Erythroblast (primary cell): Measurements from ENCODE around the gene TLR8.
"Not testable (repeated sequence)": the region's sequence is repeated elsewhere in the genome, so short reads cannot be mapped to it uniquely, and the experiment has no call there.

Experiments
- DNase-seq, 2 experiments: peaks; one replicate each; lab custom pipeline; 2025; lab: John Stamatoyannopoulos, UW
- GATA1 ChIP-seq: IDR thresholded peaks from 2 replicates; pipeline ENCODE4 v1.6.1; 2011; ENCODE audit warnings: low read depth, mild to moderate bottlenecking, control low read depth, low read length, moderate library complexity
- POLR2A ChIP-seq: IDR thresholded peaks from 2 replicates; pipeline ENCODE4 v1.6.1; 2011; ENCODE audit warnings: mild to moderate bottlenecking, low read length

The TLR8 gene

DNA sequence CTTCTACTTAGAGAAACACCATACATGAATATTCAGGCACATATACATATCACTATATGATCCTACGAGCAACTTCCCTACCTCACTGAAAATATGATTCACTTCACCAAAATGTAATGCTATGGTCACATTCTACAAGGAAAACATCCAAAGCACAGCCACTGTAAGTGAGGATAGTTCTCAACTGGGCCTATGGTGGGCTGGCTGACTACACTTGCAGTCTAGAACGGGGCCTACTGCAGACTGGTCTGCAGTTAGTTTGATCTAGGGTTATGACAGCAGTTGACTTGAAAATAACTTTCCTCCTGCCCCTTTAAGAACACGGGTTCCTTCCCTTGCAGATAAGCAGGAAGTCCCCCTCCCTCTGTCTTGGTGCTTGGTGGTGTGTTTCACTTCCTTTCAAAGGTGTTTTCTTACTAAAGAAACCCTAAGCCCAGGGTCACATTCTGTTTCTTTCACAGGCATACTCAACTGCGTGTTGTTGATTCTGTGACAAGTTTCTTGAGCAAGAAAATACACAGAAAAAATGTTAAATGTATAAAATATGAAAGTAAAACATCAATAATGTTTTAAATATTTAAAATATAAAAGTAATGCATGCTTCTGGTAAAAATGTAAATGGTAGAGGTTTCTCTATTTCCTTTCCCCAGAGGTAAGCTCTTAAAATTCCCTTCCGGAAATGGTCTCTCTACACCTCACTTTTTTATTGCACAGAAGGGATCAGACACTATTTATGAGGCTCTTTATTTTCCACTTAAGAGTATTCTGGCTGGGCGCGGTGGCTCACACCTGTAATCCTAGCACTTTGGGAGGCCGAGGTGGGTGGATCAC, 50.5 kb downstream of the TLR8 start:
- peak; percentile 81 to 83 for DNase-seq
- TF ChIP-seq GATA1, result no peak
- peak; percentile 45 for TF ChIP-seq POLR2A

DNA sequence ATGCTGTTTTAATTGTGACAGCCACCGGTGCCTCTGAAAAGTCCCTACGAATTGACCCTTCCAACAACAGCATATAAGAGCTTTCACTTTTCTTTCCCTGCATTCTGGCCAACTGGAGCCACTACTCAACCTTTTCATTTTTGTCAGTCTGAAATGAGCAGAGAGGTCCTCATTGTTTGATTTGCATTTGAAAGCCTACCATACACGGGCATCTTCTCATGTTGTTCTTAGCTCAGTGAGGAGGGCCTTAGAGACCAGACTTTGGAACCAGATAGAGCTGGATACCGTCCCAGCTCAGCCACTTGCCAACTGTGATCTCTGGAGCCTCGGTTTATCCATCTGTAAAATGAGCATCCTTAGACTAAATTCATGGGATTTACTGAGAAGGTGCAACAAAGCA, 51.6 kb downstream of the TLR8 start:
- no peak for DNase-seq
- no peak for TF ChIP-seq POLR2A
- no peak for TF ChIP-seq GATA1

DNA sequence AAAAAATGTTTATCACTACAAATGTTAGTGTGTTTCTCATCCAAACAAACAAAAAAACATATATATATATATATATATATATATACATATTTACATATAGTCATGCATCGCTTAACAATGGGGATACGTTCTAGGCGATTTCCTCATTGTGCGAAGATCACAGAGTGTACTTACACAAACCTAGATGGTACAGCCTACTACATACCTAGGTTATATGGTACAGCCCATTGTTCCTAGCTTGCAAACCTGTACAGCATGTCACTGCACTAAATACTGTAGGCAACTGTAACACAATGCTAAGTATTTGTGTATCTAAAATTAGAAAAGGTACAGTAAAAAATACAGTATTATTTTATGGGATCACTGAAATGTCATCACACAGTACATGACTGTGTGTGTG, 52.0 kb downstream of the TLR8 start:
- DNase-seq, result no peak
- no peak for TF ChIP-seq GATA1
- TF ChIP-seq POLR2A, result no peak

DNA sequence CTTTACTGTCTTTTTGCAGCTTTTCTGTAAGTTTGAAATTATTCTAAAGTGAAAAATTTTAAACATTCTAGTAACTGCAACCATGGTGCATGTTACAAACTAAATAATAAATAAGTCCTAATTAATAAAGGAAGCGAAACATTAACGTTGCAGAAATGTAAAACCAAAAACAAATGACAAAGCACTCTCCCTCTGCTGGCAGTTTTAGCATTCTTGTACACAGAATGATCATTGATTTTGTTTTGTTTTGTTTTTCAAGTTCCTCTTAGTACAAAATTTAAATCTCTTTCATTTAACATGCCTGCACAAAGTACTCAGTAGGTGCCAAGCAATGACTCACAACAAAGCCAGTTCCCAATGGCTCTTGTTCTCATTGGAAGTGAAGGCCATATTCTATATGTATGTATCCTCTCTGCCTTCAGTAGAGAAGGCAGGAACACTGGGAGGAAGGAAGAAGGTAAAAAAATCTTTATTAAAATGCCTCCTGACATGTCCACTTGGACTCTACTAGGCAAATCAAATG, 54.8 kb downstream of the TLR8 start:
- DNase-seq, result no peak
- TF ChIP-seq GATA1, result no peak
- no peak for TF ChIP-seq POLR2A

DNA sequence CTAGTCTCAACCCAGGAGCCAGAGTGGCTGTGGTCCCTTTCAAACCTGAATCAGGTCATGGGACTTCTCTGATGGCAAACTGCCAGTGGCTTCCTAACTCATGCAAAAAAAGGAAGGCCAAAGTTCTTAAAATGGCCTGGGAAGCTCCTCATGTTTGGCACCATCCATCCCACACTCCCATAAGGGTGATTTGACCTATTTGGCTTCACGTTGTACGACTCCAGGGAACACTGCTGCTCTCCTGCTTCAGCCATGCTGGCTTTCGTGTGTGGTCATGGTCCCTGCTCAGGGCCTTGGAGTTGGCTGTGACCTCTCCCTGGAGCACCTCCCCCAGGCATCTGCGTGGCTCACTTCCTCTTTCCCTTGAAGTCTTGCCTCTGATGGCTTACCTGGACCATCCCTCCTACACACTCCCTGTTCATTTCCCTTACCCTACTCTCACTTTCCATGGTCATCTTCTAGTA, 55.7 kb downstream of the TLR8 start:
- no peak for DNase-seq
- TF ChIP-seq GATA1 (no peak), POLR2A (no peak)

- DNase-seq, result not testable (repeated sequence)
Observed at GRCh38 chrX:12963210-12963850, 56.9 kb downstream of the TLR8 start.

DNA sequence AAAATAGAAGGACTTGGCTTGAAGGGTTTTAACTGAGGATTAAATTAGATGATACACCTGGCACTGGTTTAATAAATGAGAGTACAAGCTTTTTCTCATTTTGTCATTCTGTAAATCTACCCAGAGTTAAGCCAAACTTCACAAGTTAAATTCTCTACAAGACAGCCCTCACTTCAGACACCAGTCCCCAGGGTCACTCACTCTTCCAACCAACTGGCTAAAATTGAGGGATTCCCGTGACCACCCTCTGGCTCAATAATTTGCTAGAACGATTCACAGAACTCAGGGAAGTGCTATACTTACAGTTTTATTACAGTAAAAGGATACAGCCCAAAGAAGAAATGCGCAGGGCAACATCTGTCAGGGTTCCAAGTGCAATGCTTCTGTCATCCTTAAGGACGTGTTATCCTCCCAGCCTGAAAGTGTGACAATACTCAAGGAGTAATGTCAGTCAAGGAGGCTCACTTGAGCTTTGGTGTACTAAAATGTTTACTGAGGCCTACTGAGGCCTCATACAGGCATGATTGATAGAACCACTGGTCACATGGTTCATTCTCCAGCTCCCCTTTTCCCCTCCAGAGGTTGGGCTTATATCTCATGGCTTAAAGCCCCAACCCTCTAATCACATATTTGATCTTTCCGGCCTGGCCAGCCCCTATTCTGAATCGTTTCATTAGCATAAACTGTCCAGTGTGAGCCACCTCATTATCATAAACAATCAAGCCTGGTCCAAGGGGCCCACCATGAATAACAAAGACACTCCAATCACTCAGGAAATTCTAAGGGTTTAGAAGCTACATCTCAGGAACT, 58.9 kb downstream of the TLR8 start:
- no peak for TF ChIP-seq POLR2A
- TF ChIP-seq GATA1, result no peak
- DNase-seq, result peak in 1 of 2 experiments; percentile 1

DNA sequence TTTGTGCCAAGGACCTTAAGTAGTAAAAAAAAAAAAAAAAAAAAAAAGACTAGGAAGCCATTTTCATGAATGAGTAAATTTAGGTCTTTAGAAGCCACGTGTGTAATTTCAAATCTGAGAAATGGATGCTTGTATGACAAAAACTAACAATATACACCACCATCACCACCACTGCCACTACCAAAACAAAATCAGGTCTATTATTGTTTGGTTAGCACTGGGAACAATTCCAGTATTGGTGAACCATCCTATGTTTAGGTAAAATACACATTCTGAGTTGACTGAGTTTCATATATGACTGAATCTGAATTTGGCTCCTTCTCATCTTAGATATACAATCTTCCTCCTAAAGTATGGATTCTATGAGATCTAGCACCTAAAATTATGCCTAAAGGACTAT, 59.7 kb downstream of the TLR8 start:
- DNase-seq, result no peak
- TF ChIP-seq POLR2A, result no peak
- TF ChIP-seq GATA1, result no peak

GRCh38 chrX:12967711-12968465, 61.5 kb downstream of the TLR8 start:
- TF ChIP-seq GATA1 (no peak), POLR2A (no peak)
- DNase-seq, result no peak

- TF ChIP-seq POLR2A (no peak), GATA1 (no peak)
- peak; percentile 41 to 50 for DNase-seq
Observed at GRCh38 chrX:12970691-12971202, 64.3 kb downstream of the TLR8 start.

- TF ChIP-seq GATA1 (no peak), POLR2A (no peak)
- peak in 1 of 2 experiments; percentile 4 for DNase-seq
Observed at GRCh38 chrX:12971282-12972003, 65.0 kb downstream of the TLR8 start.

- TF ChIP-seq POLR2A (no peak), GATA1 (no peak)
- no peak for DNase-seq
Observed at GRCh38 chrX:12972243-12972642, 65.8 kb downstream of the TLR8 start.
